Measurements from ENCODE around the gene MGAT5.

GRCh38 chr2:134337631-134338030, 83.8 kb downstream of the MGAT5 start:
- TF ChIP-seq CTCF (IDR thresholded peaks at IDR 0.05) (no peak), POLR2A (IDR thresholded peaks at IDR 0.05) (no peak)

All from uterus (tissue), 2 donors.